ENCODE measurements around the gene CWC25. TPM values are rescaled to one million over a fixed set of nuclear protein-coding genes. Genes with fewer than 3 reads are reported as not detected.

CWC25 gene
- total RNA-seq, 2 donors from 2014 or later = 9.0 to 9.5 TPM

DNA sequence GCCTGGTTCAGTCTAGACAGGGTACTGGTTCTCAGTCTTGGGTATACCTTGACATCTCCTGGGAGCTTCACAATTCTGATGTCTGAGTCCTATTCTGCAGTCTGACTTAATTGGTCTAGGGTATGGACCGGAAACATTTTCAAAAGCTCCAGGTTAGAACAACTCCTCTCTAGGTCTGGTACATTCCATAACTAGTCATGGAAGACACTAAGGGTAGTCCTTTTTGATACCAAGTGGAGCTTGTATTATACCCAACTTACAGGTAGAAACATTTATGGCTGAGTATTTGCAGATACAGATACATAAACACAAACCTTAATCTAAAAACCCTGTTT, 23.4 kb upstream of the CWC25 start:
- no peak overlapping the region for H3K4me3 ChIP-seq
- H3K9me3 ChIP-seq = no peaks in the 10 kb centered on the region
- peaks cover 0 to 24% of the 10 kb centered on the region in 2 donors for H3K4me1 ChIP-seq
- no peak for TF ChIP-seq CTCF (IDR thresholded peaks at IDR 0.05)
- DNase-seq (ENCODE audit: low spot score) = no peak
- no peaks in the 10 kb centered on the region for H3K27me3 ChIP-seq
- no peak overlapping the region for H3K27ac ChIP-seq
- H3K36me3 ChIP-seq = peaks cover 63% of the 10 kb centered on the region

GRCh38 chr17:38844261-38844757, 19.2 kb upstream of the CWC25 start:
- H3K9me3 ChIP-seq = no peaks in the 10 kb centered on the region
- no peak for TF ChIP-seq CTCF (IDR thresholded peaks at IDR 0.05)
- H3K4me3 ChIP-seq = no peak overlapping the region
- H3K4me1 ChIP-seq = no peaks in the 10 kb centered on the region
- H3K27me3 ChIP-seq = no peaks in the 10 kb centered on the region
- no peak overlapping the region for H3K27ac ChIP-seq
- DNase-seq (ENCODE audit: low spot score) = no peak
- H3K36me3 ChIP-seq = peaks cover 30% of the 10 kb centered on the region

GRCh38 chr17:38825762-38826247, 684 bp upstream of the CWC25 start:
- Histone ChIP-seq H3K9me3 (no peaks in the 10 kb centered on the region), H3K27me3 (no peaks in the 10 kb centered on the region), H3K4me1 (peaks cover 0 to 18% of the 10 kb centered on the region in 2 donors), H3K27ac (peak overlapping the region; percentile 97 to 98), H3K4me3 (peak overlapping the region; percentile 85 to 98), H3K36me3 (peaks cover 2% of the 10 kb centered on the region)
- TF ChIP-seq CTCF (IDR thresholded peaks at IDR 0.05) = no peak
- DNase-seq (ENCODE audit: low spot score) = no peak

- no peaks in the 10 kb centered on the region for H3K27me3 ChIP-seq
- H3K36me3 ChIP-seq = peaks cover 59% of the 10 kb centered on the region
- H3K9me3 ChIP-seq = no peaks in the 10 kb centered on the region
- no peak overlapping the region for H3K4me3 ChIP-seq
- H3K27ac ChIP-seq = no peak overlapping the region
- no peaks in the 10 kb centered on the region for H3K4me1 ChIP-seq
- no peak for TF ChIP-seq CTCF (IDR thresholded peaks at IDR 0.05)
- DNase-seq (ENCODE audit: low spot score) = no peak
These were observed 9.4 kb downstream of the CWC25 start for GRCh38 chr17:38815576-38816193.

DNA sequence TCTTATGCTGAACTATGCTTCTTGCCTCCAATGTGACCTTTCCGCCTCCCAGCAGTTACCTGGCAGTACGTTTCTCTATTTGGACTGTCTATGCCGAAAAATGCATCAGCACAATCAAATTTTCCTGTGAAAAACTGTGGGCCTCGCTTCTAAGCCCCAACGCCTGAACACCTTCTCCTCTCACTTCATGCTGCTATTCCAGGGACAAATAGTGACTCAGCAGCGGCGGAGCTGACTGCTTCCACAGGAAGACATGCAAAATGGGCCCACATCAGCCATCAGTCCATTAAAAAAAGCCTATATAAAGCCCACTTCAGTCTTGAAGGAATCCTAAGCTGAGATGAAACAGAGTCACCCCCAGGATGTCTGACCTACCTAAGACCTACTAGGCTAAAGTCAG, 15.3 kb downstream of the CWC25 start:
- Histone ChIP-seq H3K9me3 (no peaks in the 10 kb centered on the region), H3K27ac (no peak overlapping the region), H3K4me3 (no peak overlapping the region), H3K27me3 (no peaks in the 10 kb centered on the region), H3K36me3 (peaks cover 86% of the 10 kb centered on the region), H3K4me1 (no peaks in the 10 kb centered on the region)
- TF ChIP-seq CTCF (IDR thresholded peaks at IDR 0.05) = no peak
- no peak for DNase-seq (ENCODE audit: low spot score)
